MCF 10A (cell line): ENCODE results near the gene AXIN2. TPM values are rescaled to one million over a fixed set of nuclear protein-coding genes. Genes with fewer than 3 reads are reported as not detected.
A peak's percentile ranks its signal among the peaks of the same experiment; 100 is the strongest.

Source experiments
- BruUV-seq: library from RNA; stranded (reverse); fragments of 400-500 nt; replicated peaks from 2 replicates; lab custom pipeline; 2021; lab: Mats Ljungman, UMichigan
- CTCF ChIA-PET: fragments of 300-600 bp; sonication (Branson Sonifier 250); formaldehyde crosslinking; extraction: SDS; loops from one replicate; lab custom pipeline; 2021; ENCODE audit warnings: antibody characterized with exemption, inconsistent platforms; lab: Yijun Ruan, JAX
- POLR2A ChIA-PET: fragments of 300-600, 350-650 bp; sonication (Branson Sonifier 250); formaldehyde crosslinking; extraction: SDS; loops from one replicate; lab custom pipeline; 2020; ENCODE audit warnings: antibody characterized with exemption, inconsistent platforms; lab: Yijun Ruan, JAX
- DNase-seq: peaks from one replicate; pipeline ENCODE4 v3.0.0-alpha.2; 2018; ENCODE audit not compliant: unreplicated experiment
- H3K27ac Mint-ChIP-seq: one replicate; pipeline ENCODE4 v1.8.0; 2022; ENCODE audit warnings: mild to moderate bottlenecking, low read depth, mixed read lengths; ENCODE audit not compliant: unreplicated experiment
- H3K27me3 Mint-ChIP-seq: one replicate; pipeline ENCODE4 v1.8.0; 2022; ENCODE audit warnings: mixed read lengths; ENCODE audit not compliant: insufficient read depth, unreplicated experiment
- H3K36me3 Mint-ChIP-seq: one replicate; pipeline ENCODE4 v1.8.0; 2022; ENCODE audit warnings: mild to moderate bottlenecking, moderate library complexity, mixed read lengths; ENCODE audit not compliant: insufficient read depth, unreplicated experiment
- H3K4me1 Mint-ChIP-seq: one replicate; pipeline ENCODE4 v1.8.0; 2022; ENCODE audit warnings: mixed read lengths; ENCODE audit not compliant: insufficient read depth, unreplicated experiment
- H3K4me3 Mint-ChIP-seq: one replicate; pipeline ENCODE4 v1.8.0; 2022; ENCODE audit warnings: mild to moderate bottlenecking, moderate library complexity, mixed read lengths; ENCODE audit not compliant: unreplicated experiment
- H3K9me3 Mint-ChIP-seq: one replicate; pipeline ENCODE4 v1.8.0; 2022; ENCODE audit warnings: mixed read lengths; ENCODE audit not compliant: unreplicated experiment
- CTCF ChIP-seq: fragments of 200-600 bp; IDR thresholded peaks from one replicate; pipeline ENCODE4 v1.8.0; 2022; ENCODE audit warnings: antibody characterized with exemption, mild to moderate bottlenecking; ENCODE audit not compliant: unreplicated experiment
- intact Hi-C: fragments of 100-400 bp; cut with micrococcal nuclease; formaldehyde crosslinking; loops from 2 replicates; pipeline ENCODE4 v1.14.1; 2022
- total RNA-seq: library from RNA; stranded (reverse); gene quantifications from 2 replicates; pipeline ENCODE4 v1.2.3, GENCODE V29; 2022

Gene AXIN2
- total RNA-seq, 1 experiment from 2014 or later: 0.16 TPM

- POLR2A ChIA-PET: no interaction called here
- no peaks in the 10 kb centered on the region for H3K27me3 Mint-ChIP-seq
These were observed 4.1 kb upstream of the AXIN2 start for GRCh38 chr17:65565559-65565958.

GRCh38 chr17:65564793-65565192, 3.3 kb upstream of the AXIN2 start:
- Mint-ChIP-seq H3K4me1 (no peaks in the 10 kb centered on the region), H3K9me3 (no peaks in the 10 kb centered on the region), H3K4me3 (no peak overlapping the region), H3K36me3 (peaks cover 5% of the 10 kb centered on the region), H3K27me3 (peaks cover under 1% of the 10 kb centered on the region), H3K27ac (no peak overlapping the region)
- TF ChIP-seq CTCF: no peak
- ChIA-PET CTCF (no interaction called here), POLR2A (no interaction called here)
- no TSS peak for BruUV-seq
- intact Hi-C loops: loop anchor here (10.0 kb wide), 1 partner anchor 600 kb away; no protein-coding TSS in a partner anchor
- no peak for DNase-seq

More at GRCh38 chr17:65565559-65565958, 4.1 kb upstream of the AXIN2 start:
- CTCF ChIA-PET: interaction anchor here (0.6 kb wide), 1 partner anchor 334 kb away, joined by 3 read pairs; no protein-coding TSS in a partner anchor
- intact Hi-C loops: loop anchor here (10.0 kb wide), 1 partner anchor 599 kb away; no protein-coding TSS in a partner anchor
- no peak for TF ChIP-seq CTCF
- Mint-ChIP-seq H3K9me3 (no peaks in the 10 kb centered on the region), H3K4me3 (no peak overlapping the region), H3K27ac (no peak overlapping the region), H3K36me3 (peaks cover 5% of the 10 kb centered on the region), H3K4me1 (no peaks in the 10 kb centered on the region)
- no peak for DNase-seq
- no TSS peak for BruUV-seq

- ChIA-PET CTCF (interaction anchor here (0.5 to 0.6 kb wide), 2 partner anchors 9 to 650 kb away, joined by 3 to 4 read pairs; no protein-coding TSS in a partner anchor), POLR2A (no interaction called here)
- no peaks in the 10 kb centered on the region for H3K9me3 Mint-ChIP-seq
- BruUV-seq: no TSS peak
- H3K27ac Mint-ChIP-seq: peak overlapping the region; percentile 25
- H3K4me3 Mint-ChIP-seq: peak overlapping the region; percentile 80
- no peak for TF ChIP-seq CTCF
- intact Hi-C loops: loop anchor here (10.0 kb wide), 1 partner anchor 603 kb away; no protein-coding TSS in a partner anchor
- peaks cover 5% of the 10 kb centered on the region for H3K36me3 Mint-ChIP-seq
- no peak for DNase-seq
- H3K4me1 Mint-ChIP-seq: no peaks in the 10 kb centered on the region
- peaks cover 10% of the 10 kb centered on the region for H3K27me3 Mint-ChIP-seq
These were observed 721 bp upstream of the AXIN2 start for GRCh38 chr17:65562206-65562531.

GRCh38 chr17:65560628-65561451, 608 bp downstream of the AXIN2 start:
- intact Hi-C loops: loop anchor here (1.0 to 10.0 kb wide), 2 partner anchors 427 to 604 kb away; no protein-coding TSS in a partner anchor
- H3K9me3 Mint-ChIP-seq: no peaks in the 10 kb centered on the region

More at GRCh38 chr17:65560628-65561451, 608 bp downstream of the AXIN2 start:
- Mint-ChIP-seq H3K36me3 (peaks cover 5% of the 10 kb centered on the region), H3K4me3 (peak overlapping the region; percentile 80), H3K27ac (peak overlapping the region; percentile 25), H3K4me1 (no peaks in the 10 kb centered on the region), H3K27me3 (peaks cover 10% of the 10 kb centered on the region)
- no TSS peak for BruUV-seq
- ChIA-PET CTCF (interaction anchor here (0.6 kb wide), 1 partner anchor 15 kb away, joined by 4 read pairs; no protein-coding TSS in a partner anchor), POLR2A (no interaction called here)
- no peak for TF ChIP-seq CTCF
- DNase-seq: peak; percentile 86
